NOMO-1 (cell line): Measurements from ENCODE around the gene GPSM1.

Experiments
- DNase-seq, 2 experiments: peaks; one replicate each; lab custom pipeline; 2025; ENCODE audit not compliant: unreplicated experiment in 2 of 2; lab: John Stamatoyannopoulos, UW

The GPSM1 gene

DNA sequence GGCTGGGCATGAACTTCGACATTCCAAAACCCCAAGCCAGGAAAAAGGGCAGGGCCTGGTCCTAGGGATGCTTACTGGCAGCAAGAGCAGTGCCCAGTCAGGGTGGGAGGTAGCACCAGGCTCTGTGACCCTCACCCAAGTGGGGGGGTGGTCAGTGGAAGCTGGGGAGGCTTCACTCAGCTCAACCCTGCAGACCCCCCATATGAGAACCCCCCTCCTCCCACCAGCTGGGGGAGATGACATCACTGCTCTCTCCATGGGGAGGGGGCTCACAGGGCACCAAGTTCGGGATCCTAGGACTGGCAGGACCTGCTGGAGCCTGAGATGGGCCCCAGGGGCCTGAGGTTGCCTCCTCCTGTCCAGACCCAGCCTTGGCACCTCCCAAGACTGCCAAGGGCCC is 31.5 kb downstream of the GPSM1 start:
- no peak for DNase-seq

DNA sequence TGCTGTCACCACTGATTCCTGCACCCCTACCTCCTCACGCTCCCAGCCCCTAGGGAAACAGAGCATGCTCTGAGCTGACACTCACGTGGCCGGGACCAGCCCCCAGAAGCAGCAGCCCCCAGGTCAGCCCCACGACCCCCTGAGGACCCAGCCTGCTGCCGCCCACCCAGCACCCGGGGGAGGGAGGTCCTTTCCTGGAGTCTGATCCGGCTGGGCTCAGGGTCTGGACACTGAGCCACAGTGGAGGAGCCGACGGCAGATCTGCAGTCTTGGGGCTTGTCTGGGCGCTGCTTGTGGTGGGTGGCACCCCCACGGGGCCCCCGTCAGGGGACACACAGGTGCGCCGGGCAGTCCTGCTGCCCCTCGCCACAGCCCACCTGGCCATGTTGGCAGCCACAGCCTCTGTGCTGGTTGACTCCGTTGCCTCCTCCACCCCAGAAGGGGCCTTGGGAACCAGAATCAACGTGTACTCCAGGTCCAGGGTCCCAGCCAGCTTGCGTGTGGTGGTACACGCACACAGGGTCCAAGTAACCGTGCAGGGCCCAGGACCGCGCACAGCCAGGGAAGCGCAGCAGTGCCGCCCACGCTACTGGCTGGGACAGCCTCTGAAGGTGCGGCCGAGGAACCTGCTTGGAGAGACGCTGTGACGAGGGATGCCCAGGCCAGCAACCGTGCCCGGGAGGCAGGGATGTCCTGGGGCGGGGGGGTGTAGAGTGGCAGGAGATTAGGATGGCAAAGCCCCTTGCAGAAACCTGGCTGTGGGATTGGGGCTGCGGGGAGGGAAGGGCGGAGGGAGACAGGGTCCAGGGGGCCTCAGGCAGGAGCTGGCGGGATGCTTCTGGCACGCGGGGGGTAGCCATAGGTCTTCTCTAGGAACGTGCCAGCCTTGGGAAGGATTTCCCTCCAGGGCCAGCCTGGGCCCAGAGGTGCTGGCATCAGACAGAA is 32.7 kb downstream of the GPSM1 start:
- no peak for DNase-seq

DNA sequence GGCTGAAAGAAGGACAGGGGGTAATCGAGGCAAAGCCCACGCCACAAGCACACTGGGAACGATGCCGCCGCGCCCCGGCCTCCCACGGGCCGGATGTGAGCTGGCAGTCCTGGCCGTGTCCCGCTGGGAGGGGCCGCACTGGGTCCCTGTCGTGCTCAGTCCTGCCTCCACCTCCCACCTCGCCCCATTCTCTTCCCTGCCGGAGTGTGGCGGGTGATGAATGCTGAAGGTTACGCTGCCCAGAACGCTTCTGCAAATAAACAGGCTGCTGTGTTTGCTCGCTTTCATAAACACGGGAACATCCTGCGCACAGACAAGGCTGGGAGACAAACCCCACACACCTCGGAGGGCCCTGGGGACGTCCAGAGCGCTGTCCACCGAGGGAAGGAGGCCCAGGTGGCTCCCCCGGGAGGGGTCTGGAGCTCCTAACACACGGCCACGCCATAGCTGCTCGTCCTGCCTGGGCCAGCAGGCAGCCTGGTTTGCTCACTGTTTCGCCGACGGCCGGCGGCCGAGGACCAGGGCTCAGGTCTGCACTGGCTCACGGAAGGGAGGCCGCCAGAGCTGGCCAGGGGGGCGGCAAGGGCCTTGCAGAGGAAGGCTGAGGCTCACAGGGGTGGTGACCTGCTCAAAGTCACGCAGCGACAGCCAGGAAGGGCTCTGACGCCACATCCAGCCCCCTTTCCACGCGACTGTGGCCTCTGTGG is 33.9 kb downstream of the GPSM1 start:
- DNase-seq, result no peak

DNA sequence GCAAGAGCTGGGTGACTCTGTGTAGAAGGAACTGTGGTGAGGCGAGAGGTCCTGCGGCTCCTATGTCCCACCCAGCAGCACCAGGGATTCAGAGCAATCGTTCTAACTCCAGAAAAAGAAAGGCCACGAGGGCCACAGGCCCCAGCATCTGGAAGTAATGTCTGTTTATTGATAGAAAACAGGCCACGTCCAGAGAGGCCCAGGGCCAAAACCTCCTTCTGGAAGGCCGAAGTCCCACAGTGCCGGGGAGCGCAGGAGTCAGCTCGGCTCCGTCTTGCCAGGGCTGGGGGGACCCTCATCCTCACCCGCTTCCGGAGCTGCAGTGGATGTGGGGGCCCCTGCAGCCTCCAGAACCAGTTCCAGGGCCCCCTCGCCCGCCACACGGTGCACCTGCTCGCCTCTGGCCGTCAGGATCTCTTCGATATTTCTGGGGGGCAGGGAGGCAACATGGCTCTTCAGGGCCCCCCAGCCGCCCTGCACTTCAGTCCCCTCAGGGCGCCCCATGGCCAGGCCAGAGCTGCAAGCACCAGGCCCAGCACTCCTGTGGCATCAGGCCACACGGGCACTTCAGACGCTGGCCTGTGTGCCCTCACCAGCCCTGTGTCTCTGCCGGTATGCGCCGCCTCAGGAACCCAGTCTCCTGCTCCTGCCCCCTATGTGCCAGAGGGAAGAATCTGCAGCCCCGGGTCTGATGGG is 34.6 kb downstream of the GPSM1 start:
- no peak for DNase-seq

DNA sequence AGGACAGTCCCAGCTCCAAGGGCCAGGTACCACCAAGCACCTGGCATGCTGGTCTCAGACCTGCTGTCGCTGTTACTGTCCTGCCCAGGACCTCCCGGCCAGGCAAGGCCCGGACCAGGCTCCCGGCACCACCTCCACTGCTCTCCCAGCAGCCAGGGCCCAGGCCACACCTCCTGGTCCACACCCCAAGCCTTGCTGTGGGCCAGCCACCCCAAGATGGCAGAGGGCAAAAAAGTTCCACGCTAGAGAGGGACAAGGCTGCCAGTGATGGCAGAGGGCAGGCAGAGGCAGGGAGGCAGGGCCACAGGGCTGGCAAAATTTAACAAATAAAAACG is 35.1 kb downstream of the GPSM1 start:
- DNase-seq, result no peak

DNA sequence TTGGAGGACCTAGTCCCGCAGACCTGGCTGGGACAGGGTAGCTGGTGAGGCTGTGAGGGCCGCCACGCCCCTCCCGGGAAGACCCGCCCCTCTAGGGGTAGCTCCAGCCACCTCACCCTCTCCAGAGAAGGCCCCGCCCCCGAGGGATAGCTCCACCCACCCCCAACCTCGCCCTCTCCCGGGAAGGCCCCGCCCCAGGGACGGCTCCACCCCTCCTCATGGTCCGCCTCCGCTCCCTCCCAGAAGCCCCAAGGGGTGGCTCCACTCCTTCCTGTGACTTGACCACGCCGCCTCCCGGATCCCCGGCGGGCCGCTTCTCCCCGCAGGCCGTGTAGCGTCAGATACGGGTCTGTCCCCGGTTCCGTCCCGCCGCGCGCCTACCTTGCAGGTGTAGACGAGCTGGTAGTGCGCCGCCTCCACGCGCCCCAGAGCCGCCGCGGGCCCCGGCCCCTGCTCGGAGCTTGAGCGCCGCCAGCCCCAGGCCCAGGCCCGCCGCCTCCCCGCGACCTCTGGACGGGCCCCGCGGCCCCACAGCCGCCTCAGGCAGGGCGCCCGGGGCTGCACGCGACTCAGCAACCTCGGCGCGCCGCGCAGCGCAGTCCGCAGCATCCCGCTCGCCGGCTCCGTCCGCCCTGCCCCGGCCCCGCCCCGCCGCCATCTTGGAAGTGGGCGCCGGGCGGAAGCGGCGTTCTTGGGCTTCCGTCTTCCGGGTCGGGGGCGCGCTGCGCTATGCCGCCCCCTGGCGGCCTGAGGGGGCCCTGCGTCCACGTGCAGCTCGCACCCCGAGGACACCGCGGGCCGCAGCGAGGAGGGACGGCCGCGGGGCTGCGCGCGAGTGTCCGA is 36.0 kb downstream of the GPSM1 start, which contains the start of gene DNLZ:
Gene DNLZ (minus strand): TSS at position 639 of the 843 bp plus-strand sequence. CDS start 30 bp downstream, at position 609.
- peak; percentile 92 to 95 for DNase-seq

DNA sequence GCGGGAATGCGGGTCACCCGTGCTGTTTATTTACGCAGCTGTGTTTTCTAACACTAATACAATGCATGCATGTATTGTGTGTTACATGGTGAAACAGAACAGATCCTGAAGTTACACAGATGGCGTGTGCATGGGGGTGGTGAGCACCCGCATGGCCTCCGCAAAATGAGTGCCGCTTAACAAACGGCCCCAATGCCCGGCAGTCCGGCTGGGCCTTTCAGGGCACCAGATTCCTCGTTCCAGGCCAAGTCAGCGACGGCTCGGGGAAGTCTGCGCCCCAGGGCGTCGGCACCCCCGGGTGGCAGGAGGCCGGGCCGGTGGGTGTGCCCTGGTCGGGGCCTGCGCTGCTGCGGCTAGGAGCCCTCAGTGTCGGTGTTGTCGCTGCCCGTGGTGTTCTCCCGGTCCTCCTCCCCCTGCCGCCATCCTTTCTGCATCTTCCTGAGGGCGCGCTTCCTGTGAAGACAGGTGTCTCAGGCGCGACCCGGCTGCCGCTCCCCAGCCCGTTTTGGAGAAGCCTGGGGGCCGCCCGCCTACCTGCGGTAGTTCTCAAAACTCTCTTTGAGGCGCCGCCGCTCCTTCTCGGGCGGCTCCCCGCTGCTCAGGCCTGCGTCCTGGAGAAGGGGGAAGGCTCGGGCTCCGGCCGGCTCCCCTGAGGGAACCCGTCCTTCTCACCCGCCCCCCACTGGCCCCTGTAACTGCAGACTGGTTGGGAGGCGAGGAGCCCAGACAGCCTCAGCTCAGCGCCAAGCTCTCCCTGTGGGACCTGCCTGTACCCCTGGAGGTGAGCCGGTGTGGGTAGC is 36.8 kb downstream of the GPSM1 start:
- no peak for DNase-seq

DNA sequence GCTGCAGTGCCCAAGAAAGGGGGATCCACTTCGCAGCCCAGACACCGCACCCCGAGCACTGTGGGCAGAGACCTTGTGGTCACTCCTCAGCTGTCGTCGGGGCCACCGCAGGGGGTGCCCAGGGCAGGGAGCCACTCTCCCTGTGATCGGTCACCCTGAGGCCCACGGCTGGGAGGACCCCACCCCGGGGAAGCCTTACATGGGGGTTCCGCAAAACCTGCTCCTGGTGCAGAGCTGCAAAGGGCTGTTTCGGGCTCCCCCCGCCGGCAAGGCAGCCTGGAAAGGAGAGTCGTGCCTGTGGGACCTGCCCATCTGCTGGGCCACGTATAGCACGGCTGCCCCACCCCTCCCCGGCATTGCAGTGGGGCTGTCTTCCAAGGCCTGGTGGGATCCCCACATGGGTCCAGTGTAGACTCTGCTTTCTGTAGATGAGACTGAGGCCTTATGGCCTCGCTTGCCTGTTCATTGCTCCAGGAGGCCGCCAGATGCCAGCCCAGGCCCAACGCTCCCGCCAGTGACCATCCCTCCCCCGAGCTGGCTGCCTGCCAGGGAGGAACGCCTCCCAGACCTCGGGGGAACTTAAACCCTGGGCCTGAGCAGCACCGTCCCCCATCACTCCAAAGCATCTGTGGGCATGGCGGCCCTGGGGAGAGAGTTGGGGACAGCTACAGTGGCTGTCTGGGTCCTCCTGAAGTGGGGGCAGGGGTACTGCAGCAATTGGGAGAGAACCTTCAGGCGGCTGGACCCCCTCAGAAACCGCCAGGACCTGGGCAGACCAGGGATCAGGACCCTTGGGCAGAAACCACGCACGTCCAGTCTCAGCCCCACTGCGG is 37.8 kb downstream of the GPSM1 start:
- no peak for DNase-seq

DNA sequence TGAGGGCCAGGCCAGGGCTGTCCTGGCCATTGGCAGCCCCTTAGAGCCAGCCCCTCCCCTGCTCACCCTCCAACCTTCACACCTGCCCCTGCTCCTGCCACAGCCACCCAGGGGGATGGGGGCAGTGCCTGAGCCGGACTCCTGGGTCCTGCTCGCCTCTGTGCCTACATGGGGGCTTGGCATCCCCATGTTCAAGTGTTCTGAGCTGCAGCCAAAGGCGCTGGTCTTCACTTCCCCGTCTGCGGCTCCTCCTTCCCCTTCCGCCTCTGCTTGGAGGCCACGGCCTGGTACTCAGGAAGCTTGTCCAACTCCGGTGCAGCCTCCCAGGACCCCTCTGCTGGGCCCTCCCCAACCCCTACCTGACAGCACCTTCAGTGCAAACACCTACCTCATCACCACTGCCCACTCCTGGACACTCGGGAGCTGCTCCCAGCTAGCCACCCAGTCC is 38.5 kb downstream of the GPSM1 start:
- DNase-seq, result peak; percentile 77 to 79

DNA sequence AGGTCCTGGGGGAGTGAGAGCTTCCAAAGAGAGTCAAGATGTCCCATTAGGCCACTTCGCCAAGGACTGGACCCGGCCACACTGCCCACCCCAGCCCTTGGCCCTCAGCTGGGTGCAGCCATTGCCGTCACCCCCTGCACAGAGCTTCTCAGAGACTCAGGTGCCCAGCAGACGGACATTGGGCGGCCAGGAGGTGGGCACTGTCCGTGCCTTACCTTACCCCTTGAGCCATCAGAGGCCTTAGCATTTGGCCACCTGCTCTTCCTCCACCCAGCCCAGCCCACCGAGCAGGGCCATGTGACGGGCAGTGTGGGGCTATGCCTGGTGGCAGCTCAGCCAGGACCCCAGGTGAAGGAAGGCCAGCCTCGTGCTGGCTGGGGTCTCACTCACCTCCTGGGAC is 39.5 kb downstream of the GPSM1 start:
- DNase-seq, result no peak

DNA sequence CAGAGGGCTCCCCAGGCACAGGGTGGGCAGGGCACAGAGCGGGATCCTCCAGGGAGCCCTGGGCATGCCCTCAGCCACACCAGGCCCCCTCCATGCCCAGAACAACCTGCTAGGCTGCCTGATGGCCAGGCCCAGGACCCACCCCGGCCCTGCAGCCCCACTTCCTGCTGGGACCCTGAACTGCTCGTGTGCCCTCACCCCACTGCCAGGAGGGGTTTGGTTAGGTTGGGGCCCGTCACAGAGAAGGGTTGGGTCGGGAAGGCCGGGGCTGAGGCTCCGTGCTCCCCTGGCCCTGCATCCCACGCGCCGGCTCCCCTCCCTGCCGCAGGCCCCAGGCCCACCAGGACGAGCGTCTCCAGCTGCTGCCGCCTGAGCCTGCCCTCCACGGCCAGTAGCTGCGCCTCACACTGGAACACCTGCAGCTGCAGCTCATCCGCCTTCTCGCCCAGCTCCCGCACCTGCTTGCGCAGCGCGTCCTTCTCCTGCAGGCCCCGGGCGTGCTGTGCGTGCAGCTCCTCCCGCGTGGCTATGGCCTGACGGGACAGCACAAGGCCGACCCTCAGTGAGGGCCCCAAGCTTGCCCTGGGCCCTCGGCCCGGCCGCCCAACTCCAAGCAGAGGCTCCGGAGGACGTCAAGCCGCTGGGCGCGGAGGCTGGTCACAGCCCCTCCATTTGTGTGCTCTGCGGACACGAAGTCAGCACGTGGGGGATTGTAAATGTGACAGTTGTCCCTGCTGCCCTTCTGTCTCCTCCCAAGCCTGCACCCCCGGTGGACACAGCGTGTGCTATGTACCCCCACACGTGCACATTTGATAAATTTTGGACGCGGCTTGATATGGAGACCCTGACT is 40.2 kb downstream of the GPSM1 start:
- DNase-seq, result no peak

DNA sequence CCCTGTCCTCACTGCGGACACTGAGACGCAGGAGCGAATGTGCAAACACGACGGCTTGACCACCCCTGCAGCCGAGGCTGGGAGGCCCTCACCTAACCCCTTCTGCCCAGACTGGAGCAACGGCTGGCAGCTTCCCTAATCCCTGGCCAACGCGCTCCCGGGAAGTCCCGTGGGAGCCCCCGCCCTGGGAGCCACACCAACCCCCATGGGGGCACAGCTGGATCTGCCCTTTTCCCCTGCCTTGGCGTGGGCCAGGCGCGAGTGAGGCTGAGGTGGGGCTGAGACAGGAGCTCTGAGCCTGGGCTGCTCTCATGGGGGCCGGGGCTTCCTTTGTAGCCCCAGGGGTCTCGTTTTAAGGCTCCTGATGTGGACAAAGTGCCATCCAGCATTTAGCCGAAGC is 40.9 kb downstream of the GPSM1 start:
- no peak for DNase-seq

DNA sequence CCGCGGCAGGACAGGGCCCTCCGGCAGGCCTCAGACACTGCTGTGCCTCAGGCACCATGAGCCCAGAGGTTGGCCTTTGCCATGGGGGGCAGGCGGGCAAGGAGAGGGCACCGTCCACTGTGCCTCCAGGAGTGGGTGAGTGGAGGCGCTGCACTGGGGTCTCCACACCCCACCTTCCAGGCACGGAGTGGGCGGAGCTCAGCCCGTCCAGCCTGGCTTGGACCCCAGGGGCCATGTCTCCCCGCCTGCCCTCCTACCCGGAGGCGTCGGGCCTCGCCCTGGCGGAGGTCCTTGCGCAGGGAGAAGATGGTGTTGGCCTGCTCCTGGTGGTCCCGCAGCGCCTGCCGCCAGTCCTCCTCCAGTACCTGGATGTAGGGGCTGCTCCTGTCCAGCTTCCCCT is 42.7 kb downstream of the GPSM1 start:
- DNase-seq, result no peak

DNA sequence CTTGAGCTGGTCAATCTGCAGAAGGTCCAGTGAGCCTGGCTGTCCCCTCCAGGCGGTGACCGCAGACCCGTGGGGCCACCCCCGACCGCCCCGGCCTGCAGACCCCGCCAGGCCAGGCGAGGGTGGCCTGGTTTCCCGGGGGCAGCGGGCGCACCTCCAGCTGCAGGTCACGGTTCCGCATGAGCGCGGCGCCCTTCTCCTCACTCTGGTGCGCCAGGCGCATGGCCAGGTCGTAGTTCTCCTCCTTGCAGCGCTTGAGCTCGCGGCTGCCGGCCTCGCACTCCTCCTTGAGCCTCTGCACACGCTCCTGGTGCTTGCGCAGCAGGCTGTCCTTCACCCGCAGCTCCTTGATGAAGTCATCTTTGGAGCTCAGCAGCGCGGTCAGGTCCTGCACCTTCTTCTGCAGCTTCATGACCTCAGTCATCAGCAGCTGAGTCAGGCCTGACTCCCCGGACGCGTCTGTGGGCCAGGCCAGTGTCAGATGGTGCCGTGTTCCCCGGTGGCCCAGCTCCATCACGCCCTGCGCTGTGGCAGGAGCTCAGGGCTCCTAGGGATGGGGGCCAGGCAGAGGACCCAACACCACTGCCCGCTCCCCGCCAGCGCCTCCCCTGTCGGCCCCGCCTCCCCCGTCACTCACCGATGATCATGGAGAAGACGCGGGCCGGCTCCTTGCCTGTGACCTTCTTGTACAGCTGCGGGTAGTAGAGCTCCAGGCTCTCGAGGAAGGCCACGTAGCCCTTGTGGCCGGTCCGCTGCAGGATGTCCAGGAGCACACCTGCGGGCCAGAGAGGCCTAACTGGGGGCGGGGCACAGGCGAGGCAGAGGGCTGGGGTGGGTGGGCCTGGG is 43.6 kb downstream of the GPSM1 start:
- DNase-seq, result no peak

DNA sequence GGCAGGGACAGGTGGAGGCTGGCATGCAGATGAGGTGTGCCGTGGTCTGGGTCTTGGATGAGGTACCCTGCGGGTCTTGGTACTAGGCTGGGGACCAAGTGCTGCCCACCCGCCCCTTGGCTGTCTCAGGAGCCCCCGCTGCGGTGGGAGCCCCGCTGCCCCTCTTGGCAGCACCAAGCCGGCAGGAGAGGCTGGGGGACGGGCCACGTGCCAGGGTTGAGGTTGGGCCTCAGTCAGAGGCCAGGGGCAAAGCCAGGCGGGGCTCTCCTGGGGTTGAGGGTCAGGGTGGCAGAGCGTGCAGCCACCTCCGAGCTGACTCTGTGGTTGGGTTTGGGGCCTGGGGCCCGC is 44.2 kb downstream of the GPSM1 start:
- DNase-seq, result no peak

DNA sequence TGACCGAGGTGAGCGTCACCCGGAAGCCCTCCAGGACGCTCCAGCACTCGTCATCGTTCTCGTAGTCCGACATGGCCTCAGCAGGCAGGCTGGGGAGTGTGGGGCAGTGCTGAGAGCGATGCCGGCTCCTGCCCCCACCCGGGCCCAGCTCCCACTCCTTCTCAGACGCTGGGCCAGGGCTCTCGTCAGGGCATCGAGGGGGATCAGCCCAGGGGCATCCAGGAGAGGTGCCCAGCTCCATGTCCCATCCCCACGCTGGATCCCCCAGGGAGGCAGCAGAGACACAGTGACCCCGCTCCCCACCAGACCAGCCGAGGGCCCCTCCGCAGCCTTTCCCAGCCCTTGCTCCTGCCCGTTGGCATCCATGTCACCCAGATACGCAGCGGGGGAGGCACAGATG is 44.7 kb downstream of the GPSM1 start:
- DNase-seq, result no peak
